HCT116 (cell line): ENCODE data around the gene A4GNT. TPM values are rescaled to one million over a fixed set of nuclear protein-coding genes. Genes with fewer than 3 reads are reported as not detected.

Source experiments
- ATAC-seq: fragments of 200-7000 bp; cut with Tn5 transposase; 2 replicates; pipeline ENCODE4 v1.9.1; 2020; ENCODE audit warnings: mild to moderate bottlenecking, moderate library complexity
- BruUV-seq: library from RNA; stranded (reverse); fragments of 400-500 nt; replicated peaks from 2 replicates; lab custom pipeline; 2021; lab: Mats Ljungman, UMichigan
- CTCF ChIA-PET: fragments of 300-600 bp; sonication (Branson Sonifier 250); formaldehyde crosslinking; loops from one replicate; lab custom pipeline; 2021; ENCODE audit warnings: antibody characterized with exemption; lab: Charles Lee
- POLR2A ChIA-PET: fragments of 300-600, 350-600 bp; sonication (Branson Sonifier 250); formaldehyde crosslinking; loops from one replicate; lab custom pipeline; 2021; ENCODE audit warnings: antibody characterized with exemption; lab: Charles Lee
- RAD21 ChIA-PET, 2 experiments: fragments of 300-600 bp; sonication (Branson Sonifier 250); formaldehyde crosslinking; loops; one replicate each; lab custom pipeline; 2023; ENCODE audit warnings: low total read pairs in 2 of 2; ENCODE audit not compliant: uncharacterized antibody in 2 of 2, unreplicated experiment in 2 of 2, low non-redundant PET in 1 of 2; lab: Charles Lee
- DNase-seq: peaks from one replicate; pipeline ENCODE4 v3.0.0-alpha.2; 2010; ENCODE audit warnings: low read depth, low spot score
- H2AFZ ChIP-seq: fragments of 200-600 bp; shearing (Covaris generic), sonication (generic); 2 replicates; pipeline ENCODE4 v1.6.1; 2017; ENCODE audit warnings: low read depth, mixed run types, mixed read lengths, antibody characterized with exemption, low read length; ENCODE audit not compliant: poor library complexity, severe bottlenecking
- H3K27ac ChIP-seq: 2 replicates; pipeline ENCODE4 v1.5.1; 2012; ENCODE audit warnings: low read depth, low read length
- H3K27me3 ChIP-seq: fragments of 200-600 bp; sonication (generic); 2 replicates; pipeline ENCODE4 v1.6.1; 2016; ENCODE audit warnings: mixed run types, low read length, mixed read lengths; ENCODE audit not compliant: insufficient read depth
- H3K36me3 ChIP-seq, 2 experiments: fragments of 200-500 bp in 1 of 2; fragments of 200-600 bp in 1 of 2; sonication (Bioruptor generic) in 1 of 2; sonication (generic) in 1 of 2; 2 replicates each; pipeline versions ENCODE4 v1.5.1 to v1.6.1; 2014 to 2016; ENCODE audit warnings: low read length in 2 of 2, inconsistent platforms in 1 of 2, mixed read lengths in 1 of 2, mixed run types in 1 of 2; ENCODE audit not compliant: insufficient read depth in 2 of 2, control insufficient read depth in 1 of 2
- H3K4me1 ChIP-seq, 2 experiments: fragments of 200-600 bp in 1 of 2; sonication (generic) in 1 of 2; 2 replicates each; pipeline versions ENCODE4 v1.5.1 to v1.6.1; 2012 to 2017; ENCODE audit warnings: low read length in 2 of 2, inconsistent platforms in 1 of 2, mild to moderate bottlenecking in 1 of 2, mixed read lengths in 1 of 2, mixed run types in 1 of 2, moderate library complexity in 1 of 2; ENCODE audit not compliant: insufficient read depth in 2 of 2, control insufficient read depth in 1 of 2
- H3K4me2 ChIP-seq: fragments of 200-600 bp; sonication (generic); 2 replicates; pipeline ENCODE4 v1.6.1; 2017; ENCODE audit warnings: mixed run types, low read length, mixed read lengths
- H3K4me3 ChIP-seq, 2 experiments: fragments of 200-600 bp in 1 of 2; sonication (generic) in 1 of 2; replicated peaks in 1 of 2; 2 replicates each; pipeline ENCODE4 v1.5.1; 2011 to 2016; ENCODE audit warnings: low read length in 2 of 2, control low read depth in 1 of 2, low read depth in 1 of 2, mild to moderate bottlenecking in 1 of 2, mixed read lengths in 1 of 2, mixed run types in 1 of 2
- H3K79me2 ChIP-seq: fragments of 200-600 bp; sonication (generic); 2 replicates; pipeline ENCODE4 v1.6.1; 2017; ENCODE audit warnings: mild to moderate bottlenecking, mixed run types, low read length, moderate library complexity, mixed read lengths; ENCODE audit not compliant: insufficient read depth
- H3K9ac ChIP-seq: fragments of 200-600 bp; sonication (generic); 2 replicates; pipeline ENCODE4 v1.6.1; 2016; ENCODE audit warnings: low read length, mixed read lengths
- H3K9me2 ChIP-seq: fragments of 200-600 bp; sonication (generic), shearing (Covaris generic); 2 replicates; pipeline ENCODE4 v1.6.1; 2017; ENCODE audit warnings: mixed run types, mild to moderate bottlenecking, moderate library complexity; ENCODE audit not compliant: insufficient read depth
- H3K9me3 ChIP-seq, 2 experiments: fragments of 200-500 bp in 1 of 2; fragments of 200-600 bp in 1 of 2; sonication (Bioruptor generic) in 1 of 2; sonication (generic) in 1 of 2; 2 replicates each; pipeline ENCODE4 v1.6.1; 2014 to 2017; ENCODE audit warnings: low read length in 2 of 2, mixed read lengths in 2 of 2, inconsistent platforms in 1 of 2, low read depth in 1 of 2, mild to moderate bottlenecking in 1 of 2, mixed run types in 1 of 2, moderate library complexity in 1 of 2; ENCODE audit not compliant: control insufficient read depth in 1 of 2, insufficient read depth in 1 of 2
- H4K20me1 ChIP-seq: fragments of 200-600 bp; sonication (generic), shearing (Covaris generic); 2 replicates; pipeline ENCODE4 v1.6.1; 2017; ENCODE audit warnings: mixed run types, mild to moderate bottlenecking, moderate library complexity; ENCODE audit not compliant: insufficient read depth
- ATF3 ChIP-seq: IDR thresholded peaks from 2 replicates; pipeline ENCODE4 v1.6.1; 2012
- CBX3 ChIP-seq: IDR thresholded peaks from 2 replicates; pipeline ENCODE4 v1.6.1; 2012; ENCODE audit warnings: low read depth
- CTCF ChIP-seq, 3 experiments: fragments of 200-600 bp in 1 of 3; sonication (generic) in 1 of 3; IDR thresholded peaks in 2 of 3; conservative IDR thresholded peaks in 1 of 3; 2 replicates each; pipeline ENCODE4 v1.5.1; 2012 to 2017; ENCODE audit warnings: low read depth in 2 of 3, low read length in 2 of 3, antibody characterized with exemption in 1 of 3, borderline replicate concordance in 1 of 3, control low read depth in 1 of 3, mild to moderate bottlenecking in 1 of 3, mixed read lengths in 1 of 3, mixed run types in 1 of 3, moderate library complexity in 1 of 3; ENCODE audit not compliant: insufficient read depth in 1 of 3
- ELF1 ChIP-seq: IDR thresholded peaks from 2 replicates; pipeline ENCODE4 v1.6.1; 2012; ENCODE audit warnings: low read depth, borderline replicate concordance
- EZH2 ChIP-seq: fragments of 200-600 bp; sonication (generic); IDR thresholded peaks from 2 replicates; pipeline ENCODE4 v1.6.1; 2017; ENCODE audit warnings: antibody characterized with exemption, mixed run types
- EZH2phosphoT487 ChIP-seq: fragments of 200-600 bp; IDR thresholded peaks from 2 replicates; pipeline ENCODE4 v1.6.1; 2018; ENCODE audit warnings: antibody characterized with exemption, borderline replicate concordance
- JUND ChIP-seq: IDR thresholded peaks from 2 replicates; pipeline ENCODE4 v1.6.1; 2012
- POLR2A ChIP-seq: IDR thresholded peaks from 2 replicates; pipeline ENCODE4 v1.7.0; 2011; ENCODE audit warnings: borderline replicate concordance; ENCODE audit not compliant: insufficient read depth, insufficient read length; ENCODE audit errors: extremely low read depth
- RAD21 ChIP-seq: IDR thresholded peaks from 2 replicates; pipeline ENCODE4 v1.6.1; 2012; ENCODE audit warnings: low read depth, mild to moderate bottlenecking
- REST ChIP-seq: IDR thresholded peaks from 2 replicates; pipeline ENCODE4 v1.6.1; 2012; ENCODE audit warnings: low read depth
- SIN3A ChIP-seq: IDR thresholded peaks from 2 replicates; pipeline ENCODE4 v1.6.1; 2012; ENCODE audit warnings: low read depth
- SP1 ChIP-seq: IDR thresholded peaks from 2 replicates; pipeline ENCODE4 v1.6.1; 2012; ENCODE audit warnings: low read depth
- YY1 ChIP-seq: IDR thresholded peaks from 2 replicates; pipeline ENCODE4 v1.6.1; 2011; ENCODE audit warnings: low read length, low read depth, moderate library complexity, mild to moderate bottlenecking; ENCODE audit not compliant: insufficient replicate concordance; ENCODE audit errors: extremely low read depth
- ZBTB33 ChIP-seq: IDR thresholded peaks from 2 replicates; pipeline ENCODE4 v1.6.1; 2011; ENCODE audit warnings: mild to moderate bottlenecking, low read length, moderate library complexity; ENCODE audit not compliant: insufficient replicate concordance; ENCODE audit errors: extremely low read depth
- ZNF274 ChIP-seq: fragments of 200-500 bp; sonication (Bioruptor generic); IDR thresholded peaks from 2 replicates; pipeline ENCODE4 v1.6.1; 2014; ENCODE audit warnings: mild to moderate bottlenecking, low read depth, low read length, inconsistent platforms
- intact Hi-C: fragments of 100-400 bp; cut with micrococcal nuclease; formaldehyde crosslinking; loops from 2 replicates; pipeline ENCODE4 v1.10.0; 2022
- total RNA-seq: library from RNA; stranded (reverse); gene quantifications from one replicate; pipeline ENCODE4 v1.2.1, GENCODE V29; 2021; ENCODE audit not compliant: unreplicated experiment

A4GNT gene
- total RNA-seq, 1 experiment from 2014 or later: not detected

- Histone ChIP-seq H3K27me3 (no peaks in the 10 kb centered on the region), H2AFZ (no peak overlapping the region), H3K4me3 (no peak overlapping the region), H3K27ac (no peak overlapping the region), H4K20me1 (no peaks in the 10 kb centered on the region), H3K9me3 (no peaks in the 10 kb centered on the region), H3K4me1 (peaks cover 16 to 29% of the 10 kb centered on the region in 2 experiments), H3K79me2 (no peaks in the 10 kb centered on the region), H3K36me3 (peaks cover 6 to 13% of the 10 kb centered on the region in 2 experiments; a peak in 2 of 4 replicates), H3K9ac (no peak overlapping the region), H3K4me2 (no peak overlapping the region), H3K9me2 (no peaks in the 10 kb centered on the region)
- no peak for DNase-seq
- RAD21 ChIA-PET: no interaction called here
- BruUV-seq: no TSS peak
- POLR2A ChIA-PET: no interaction called here
- TF ChIP-seq RAD21 (no peak), POLR2A (no peak), CBX3 (no peak), YY1 (no peak), ATF3 (no peak), ELF1 (no peak), EZH2phosphoT487 (no peak), CTCF (IDR thresholded peaks at IDR 0.05 in 2 of 3, conservative IDR thresholded peaks at IDR 0.05 in 1 of 3; ENCODE audit: borderline replicate concordance in 1 of 3, insufficient read depth in 1 of 3, low read depth in 2 of 3, low read length in 2 of 3) (no peak), REST (no peak), ZNF274 (no peak), EZH2 (no peak), ZBTB33 (no peak), JUND (no peak), SIN3A (no peak), SP1 (no peak)
- ATAC-seq: no peak
- intact Hi-C loops: no loop called here
- CTCF ChIA-PET: no interaction called here
Measured at GRCh38 chr3:138084196-138084595, 48.0 kb downstream of the A4GNT start.
